Measurements from ENCODE around the gene FBXO27.

DNA sequence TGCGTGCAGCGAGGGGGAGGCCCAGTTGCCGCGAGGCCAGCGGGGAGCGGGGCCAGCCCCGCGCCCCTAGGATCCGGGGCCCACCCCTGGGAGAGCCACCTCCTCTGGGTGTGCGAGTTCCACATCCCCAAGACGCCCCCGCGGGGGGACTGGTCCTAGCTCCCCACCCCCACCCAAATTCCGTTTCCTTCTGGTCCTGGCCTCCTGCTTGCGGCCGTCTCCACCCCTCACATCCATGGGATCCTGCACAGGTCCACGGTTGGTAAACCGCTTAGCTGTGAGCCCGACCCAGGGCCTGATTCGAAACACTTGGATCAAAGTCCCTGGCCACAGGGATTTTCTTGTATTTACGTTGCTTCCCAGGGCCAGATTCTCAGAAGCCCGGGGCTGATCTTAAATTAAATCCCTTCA lies 56.5 kb downstream of the FBXO27 start:
- TF ChIP-seq POLR2A (IDR thresholded peaks at IDR 0.05; ENCODE audit: low read depth, low read length), result no peak
- no peak for TF ChIP-seq POLR2AphosphoS5 (IDR thresholded peaks at IDR 0.05; ENCODE audit: low read depth, low read length)
- TF ChIP-seq TAF1 (IDR thresholded peaks at IDR 0.05; ENCODE audit: borderline replicate concordance, low read depth, low read length), result no peak

Measured in GM12892 (cell line).